Epithelial cell of esophagus (primary cell): ENCODE data around the gene AADACL2.
"Not testable (repeated sequence)": the region's sequence is repeated elsewhere in the genome, so short reads cannot be mapped to it uniquely, and the experiment has no call there.

Experiments used
- DNase-seq: peaks from one replicate; pipeline ENCODE4 v3.0.0; 2010; ENCODE audit warnings: low read depth
- H3K4me3 ChIP-seq: 2 replicates; pipeline ENCODE4 v1.5.1; 2011; ENCODE audit warnings: mild to moderate bottlenecking, low read length, control low read depth
- TF ChIP-seq, protein P1 (sequence below): IDR thresholded peaks from 2 replicates; pipeline ENCODE4 v1.5.1; 2011; ENCODE audit warnings: low read depth, mild to moderate bottlenecking, low read length, control low read depth, inconsistent platforms; ENCODE audit not compliant: insufficient read depth; ENCODE audit errors: missing control alignments

AADACL2 gene

GRCh38 chr3:151777880-151778279 lies 44.2 kb downstream of the AADACL2 start:
- no peak for DNase-seq
- no peak overlapping the region for H3K4me3 ChIP-seq
- TF ChIP-seq, protein P1, sequence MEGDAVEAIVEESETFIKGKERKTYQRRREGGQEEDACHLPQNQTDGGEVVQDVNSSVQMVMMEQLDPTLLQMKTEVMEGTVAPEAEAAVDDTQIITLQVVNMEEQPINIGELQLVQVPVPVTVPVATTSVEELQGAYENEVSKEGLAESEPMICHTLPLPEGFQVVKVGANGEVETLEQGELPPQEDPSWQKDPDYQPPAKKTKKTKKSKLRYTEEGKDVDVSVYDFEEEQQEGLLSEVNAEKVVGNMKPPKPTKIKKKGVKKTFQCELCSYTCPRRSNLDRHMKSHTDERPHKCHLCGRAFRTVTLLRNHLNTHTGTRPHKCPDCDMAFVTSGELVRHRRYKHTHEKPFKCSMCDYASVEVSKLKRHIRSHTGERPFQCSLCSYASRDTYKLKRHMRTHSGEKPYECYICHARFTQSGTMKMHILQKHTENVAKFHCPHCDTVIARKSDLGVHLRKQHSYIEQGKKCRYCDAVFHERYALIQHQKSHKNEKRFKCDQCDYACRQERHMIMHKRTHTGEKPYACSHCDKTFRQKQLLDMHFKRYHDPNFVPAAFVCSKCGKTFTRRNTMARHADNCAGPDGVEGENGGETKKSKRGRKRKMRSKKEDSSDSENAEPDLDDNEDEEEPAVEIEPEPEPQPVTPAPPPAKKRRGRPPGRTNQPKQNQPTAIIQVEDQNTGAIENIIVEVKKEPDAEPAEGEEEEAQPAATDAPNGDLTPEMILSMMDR, result no peak

DNA sequence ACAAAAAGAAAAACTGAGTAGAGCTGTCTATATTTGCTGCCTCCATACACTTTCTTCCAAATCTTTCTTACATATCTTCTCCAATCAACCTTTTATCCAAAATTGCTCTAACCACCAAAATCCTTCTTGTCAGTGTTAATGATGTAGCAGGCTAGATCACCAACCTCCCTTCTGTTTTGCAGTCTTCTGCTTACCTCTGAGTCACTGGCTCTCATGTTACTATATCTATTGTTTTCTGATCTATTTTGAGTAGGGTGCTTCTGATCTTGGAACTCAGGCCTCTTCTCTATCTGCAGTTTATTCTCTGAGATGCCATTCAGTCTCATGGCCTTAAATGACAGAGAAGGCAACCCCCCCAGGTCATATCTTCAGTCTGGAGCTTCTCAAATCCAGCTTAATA lies 53.9 kb downstream of the AADACL2 start:
- TF ChIP-seq, protein P1, result no peak
- no peak overlapping the region for H3K4me3 ChIP-seq
- peak; percentile 52 for DNase-seq

DNA sequence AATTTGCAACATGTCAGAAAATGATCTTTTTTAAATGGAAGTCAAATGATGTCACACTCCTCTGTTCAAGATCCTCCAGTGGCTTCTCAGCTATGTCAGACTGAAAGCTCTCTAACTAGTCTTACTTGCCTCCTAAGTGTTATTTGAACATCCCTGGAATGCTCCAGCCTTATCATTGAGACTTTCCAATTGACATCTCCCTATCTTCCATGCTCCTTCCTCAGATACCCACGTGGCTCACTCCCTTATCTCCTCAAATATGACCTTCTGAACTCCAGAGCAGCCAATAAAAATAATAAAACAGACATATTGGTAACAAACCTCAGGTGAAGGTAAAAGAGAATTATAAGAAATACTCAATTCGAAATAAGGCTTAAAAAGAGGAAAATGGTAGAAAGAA lies 54.7 kb downstream of the AADACL2 start:
- no peak for DNase-seq
- TF ChIP-seq, protein P1, result no peak
- no peak overlapping the region for H3K4me3 ChIP-seq

DNA sequence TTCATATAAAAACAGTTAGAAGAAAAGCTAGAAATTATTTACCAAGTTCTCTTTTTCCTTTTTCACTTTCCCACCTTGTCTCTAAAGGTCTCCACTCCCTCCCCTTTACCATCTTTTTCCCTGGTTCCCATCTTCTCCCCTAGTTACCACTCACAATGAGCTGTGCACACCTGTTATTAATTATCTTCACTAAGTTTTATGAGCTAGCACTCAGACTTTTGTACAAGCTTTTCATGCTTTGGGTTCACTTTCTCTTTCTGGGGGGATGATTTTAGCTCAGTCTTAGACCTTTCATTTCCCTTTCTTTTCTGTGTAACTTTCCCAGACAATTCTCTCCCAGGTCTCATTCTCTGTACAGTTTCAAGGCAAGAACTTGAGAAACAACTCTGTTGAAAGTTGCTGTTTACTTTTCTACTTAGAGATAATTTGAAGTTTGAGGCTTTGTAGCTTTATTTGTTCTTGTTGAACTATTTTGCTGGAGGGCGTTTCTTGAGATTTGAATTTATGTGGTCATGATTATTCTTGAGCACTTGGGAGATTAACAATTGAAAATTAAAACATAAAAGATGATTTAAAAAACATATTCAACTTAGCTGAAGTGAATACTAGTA lies 56.2 kb downstream of the AADACL2 start:
- TF ChIP-seq, protein P1, result no peak
- no peak for DNase-seq
- no peak overlapping the region for H3K4me3 ChIP-seq

- DNase-seq, H3K4me3 ChIP-seq: not testable (repeated sequence)
These were observed 57.0 kb downstream of the AADACL2 start for GRCh38 chr3:151790763-151791162.

DNA sequence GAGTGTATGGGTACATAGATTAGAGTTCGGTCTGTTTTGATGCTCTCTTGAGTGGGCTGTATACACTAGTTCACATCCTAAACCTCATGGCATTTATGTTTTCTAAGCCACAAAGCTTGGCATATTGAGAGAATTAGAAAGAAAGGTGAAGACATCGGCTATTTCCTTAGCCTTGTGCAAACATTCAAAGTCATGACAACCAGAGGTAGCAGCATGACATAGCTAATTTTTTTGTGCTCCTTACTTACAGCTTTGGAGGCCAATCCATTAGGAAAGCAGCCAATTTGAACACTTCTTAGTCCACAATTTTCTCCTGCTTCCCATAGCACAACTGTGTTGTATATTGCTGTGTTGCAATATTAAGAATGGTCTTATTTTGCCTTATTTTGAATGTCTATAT lies 58.7 kb downstream of the AADACL2 start:
- TF ChIP-seq, protein P1, result no peak
- DNase-seq, result no peak
- no peak overlapping the region for H3K4me3 ChIP-seq

DNA sequence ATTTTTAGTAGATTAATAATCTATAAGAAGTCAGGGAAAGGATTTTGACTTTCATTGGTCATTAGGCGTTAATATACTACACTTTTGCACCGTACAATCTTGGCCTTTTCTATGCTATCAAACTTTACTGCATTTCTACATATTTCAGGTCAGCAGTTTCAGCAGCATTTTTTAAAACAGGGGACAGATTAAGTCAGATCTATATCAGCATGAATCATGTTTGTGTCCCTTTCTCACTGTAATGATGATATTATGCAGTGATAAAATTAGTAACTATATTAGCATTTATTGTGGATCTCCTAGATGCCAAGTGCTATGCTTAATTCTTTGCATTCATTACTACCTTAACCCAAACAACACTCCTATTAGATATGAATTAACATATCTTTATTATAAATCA lies 59.9 kb downstream of the AADACL2 start:
- DNase-seq, result no peak
- no peak overlapping the region for H3K4me3 ChIP-seq
- TF ChIP-seq, protein P1, result no peak

GRCh38 chr3:151794080-151794479 lies 60.4 kb downstream of the AADACL2 start:
- TF ChIP-seq, protein P1, result no peak
- no peak overlapping the region for H3K4me3 ChIP-seq
- no peak for DNase-seq
